ENCODE results near the gene ECEL1.

The ECEL1 gene

DNA sequence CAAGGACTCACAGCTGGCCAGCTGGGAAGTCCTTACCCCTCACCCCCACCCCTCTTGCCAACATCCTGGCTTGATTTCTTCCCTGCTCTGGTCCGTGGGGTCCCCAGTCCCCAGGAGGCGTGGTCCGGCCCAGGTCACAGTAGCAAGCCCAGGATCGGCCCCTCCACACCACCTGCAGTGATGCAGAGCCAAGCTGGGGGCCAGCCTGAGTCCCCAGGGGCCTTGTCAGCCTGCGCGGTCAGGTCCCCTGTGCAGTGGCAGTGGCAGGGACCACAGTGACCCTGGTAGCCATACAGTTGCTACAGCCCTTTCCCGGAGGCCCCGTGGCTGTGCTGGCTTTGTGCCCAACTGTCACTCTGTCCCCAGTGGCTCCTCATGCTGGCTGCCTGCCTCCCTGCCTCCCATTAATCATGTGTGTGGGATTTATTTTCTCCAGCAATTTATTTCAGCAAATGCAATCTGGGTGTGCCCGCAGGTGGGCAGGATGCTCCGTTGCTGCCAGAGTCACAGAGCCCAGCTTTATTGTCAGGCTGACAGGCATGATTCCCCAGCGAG, 23.8 kb upstream of the ECEL1 start:
- TF ChIP-seq, protein P1, sequence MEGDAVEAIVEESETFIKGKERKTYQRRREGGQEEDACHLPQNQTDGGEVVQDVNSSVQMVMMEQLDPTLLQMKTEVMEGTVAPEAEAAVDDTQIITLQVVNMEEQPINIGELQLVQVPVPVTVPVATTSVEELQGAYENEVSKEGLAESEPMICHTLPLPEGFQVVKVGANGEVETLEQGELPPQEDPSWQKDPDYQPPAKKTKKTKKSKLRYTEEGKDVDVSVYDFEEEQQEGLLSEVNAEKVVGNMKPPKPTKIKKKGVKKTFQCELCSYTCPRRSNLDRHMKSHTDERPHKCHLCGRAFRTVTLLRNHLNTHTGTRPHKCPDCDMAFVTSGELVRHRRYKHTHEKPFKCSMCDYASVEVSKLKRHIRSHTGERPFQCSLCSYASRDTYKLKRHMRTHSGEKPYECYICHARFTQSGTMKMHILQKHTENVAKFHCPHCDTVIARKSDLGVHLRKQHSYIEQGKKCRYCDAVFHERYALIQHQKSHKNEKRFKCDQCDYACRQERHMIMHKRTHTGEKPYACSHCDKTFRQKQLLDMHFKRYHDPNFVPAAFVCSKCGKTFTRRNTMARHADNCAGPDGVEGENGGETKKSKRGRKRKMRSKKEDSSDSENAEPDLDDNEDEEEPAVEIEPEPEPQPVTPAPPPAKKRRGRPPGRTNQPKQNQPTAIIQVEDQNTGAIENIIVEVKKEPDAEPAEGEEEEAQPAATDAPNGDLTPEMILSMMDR (conservative IDR thresholded peaks at IDR 0.05; ENCODE audit: low read depth, low read length): no peak
- H3K27me3 ChIP-seq (ENCODE audit: insufficient read depth, low read depth): peaks cover 10% of the 10 kb centered on the region; the same call in 1 of the 2 replicates
- H2AFZ ChIP-seq (ENCODE audit: low read depth): no peak overlapping the region
- H3K4me1 ChIP-seq (ENCODE audit: low read depth, poor library complexity, severe bottlenecking): no peaks in the 10 kb centered on the region
- no peak overlapping the region for H3K27ac ChIP-seq
- no peaks in the 10 kb centered on the region for H4K20me1 ChIP-seq (ENCODE audit: insufficient read depth)
- H3K36me3 ChIP-seq (ENCODE audit: insufficient read depth): no peaks in the 10 kb centered on the region
- H3K4me3 ChIP-seq (IDR thresholded peaks at IDR 0.05; ENCODE audit: insufficient read depth, low read depth, low read length): no peak overlapping the region
- no peaks in the 10 kb centered on the region for H3K79me2 ChIP-seq (ENCODE audit: insufficient read depth, low read depth)
- H3K4me2 ChIP-seq: no peak overlapping the region
- H3K9ac ChIP-seq: no peak overlapping the region

GRCh38 chr2:232508251-232508650, 20.6 kb upstream of the ECEL1 start:
- Histone ChIP-seq H3K79me2 (ENCODE audit: insufficient read depth, low read depth) (no peaks in the 10 kb centered on the region), H3K27ac (no peak overlapping the region), H3K4me3 (IDR thresholded peaks at IDR 0.05; ENCODE audit: insufficient read depth, low read depth, low read length) (no peak overlapping the region), H4K20me1 (ENCODE audit: insufficient read depth) (no peaks in the 10 kb centered on the region), H3K4me2 (no peak overlapping the region), H3K9ac (no peak overlapping the region), H3K27me3 (ENCODE audit: insufficient read depth, low read depth) (peaks cover 29% of the 10 kb centered on the region), H3K4me1 (ENCODE audit: low read depth, poor library complexity, severe bottlenecking) (no peaks in the 10 kb centered on the region), H2AFZ (ENCODE audit: low read depth) (no peak overlapping the region), H3K36me3 (ENCODE audit: insufficient read depth) (no peaks in the 10 kb centered on the region)
- TF ChIP-seq, protein P1 (conservative IDR thresholded peaks at IDR 0.05; ENCODE audit: low read depth, low read length): no peak

DNA sequence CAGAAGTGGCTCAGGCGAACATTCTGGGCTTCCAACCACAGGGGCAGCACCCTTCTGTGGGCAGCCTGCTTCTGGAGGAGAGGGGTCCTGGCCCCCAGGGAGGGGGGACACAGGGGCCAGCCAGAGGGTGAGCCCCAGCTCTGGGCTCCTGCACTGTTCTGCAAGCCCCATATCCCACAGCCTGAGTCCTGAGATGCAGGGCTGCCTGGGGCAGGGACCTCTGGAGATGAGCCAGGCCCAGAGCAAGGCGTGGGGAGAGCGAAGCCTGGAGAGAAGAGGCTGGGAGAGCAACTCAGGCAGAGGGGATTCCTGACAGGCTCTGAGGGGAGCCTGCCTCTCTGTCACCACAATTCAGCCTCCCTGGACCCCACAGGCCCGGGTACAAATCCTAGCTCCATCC, 19.1 kb upstream of the ECEL1 start:
- Histone ChIP-seq H3K9ac (no peak overlapping the region), H3K79me2 (ENCODE audit: insufficient read depth, low read depth) (no peaks in the 10 kb centered on the region), H3K36me3 (ENCODE audit: insufficient read depth) (no peaks in the 10 kb centered on the region), H3K4me3 (IDR thresholded peaks at IDR 0.05; ENCODE audit: insufficient read depth, low read depth, low read length) (no peak overlapping the region), H2AFZ (ENCODE audit: low read depth) (no peak overlapping the region), H3K27ac (no peak overlapping the region), H4K20me1 (ENCODE audit: insufficient read depth) (no peaks in the 10 kb centered on the region), H3K4me1 (ENCODE audit: low read depth, poor library complexity, severe bottlenecking) (no peaks in the 10 kb centered on the region), H3K27me3 (ENCODE audit: insufficient read depth, low read depth) (peaks cover 27% of the 10 kb centered on the region), H3K4me2 (no peak overlapping the region)
- TF ChIP-seq, protein P1 (conservative IDR thresholded peaks at IDR 0.05; ENCODE audit: low read depth, low read length): no peak

DNA sequence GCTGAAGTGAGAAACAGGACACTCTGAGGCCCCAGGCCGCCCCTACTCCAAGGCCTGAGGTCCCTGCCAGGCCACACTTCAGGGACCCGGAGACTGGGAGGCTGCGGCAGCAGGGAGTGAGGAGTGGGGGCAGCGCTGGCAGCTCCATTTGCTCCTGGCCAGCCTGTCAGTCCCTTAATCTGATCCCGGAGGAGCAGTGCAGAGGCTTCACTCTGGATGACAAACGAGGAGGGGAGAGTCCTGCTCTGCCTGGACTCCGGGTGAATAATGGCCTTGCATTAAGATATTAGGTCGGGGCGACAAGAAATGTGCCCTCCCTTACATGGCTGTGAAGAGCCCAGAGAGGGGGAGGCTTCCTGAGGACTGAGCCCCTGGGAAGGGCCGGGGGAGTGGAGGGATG, 18.2 kb upstream of the ECEL1 start:
- TF ChIP-seq, protein P1 (conservative IDR thresholded peaks at IDR 0.05; ENCODE audit: low read depth, low read length): no peak
- Histone ChIP-seq H3K36me3 (ENCODE audit: insufficient read depth) (no peaks in the 10 kb centered on the region), H2AFZ (ENCODE audit: low read depth) (no peak overlapping the region), H3K79me2 (ENCODE audit: insufficient read depth, low read depth) (no peaks in the 10 kb centered on the region), H3K4me1 (ENCODE audit: low read depth, poor library complexity, severe bottlenecking) (no peaks in the 10 kb centered on the region), H4K20me1 (ENCODE audit: insufficient read depth) (no peaks in the 10 kb centered on the region), H3K9ac (no peak overlapping the region), H3K27me3 (ENCODE audit: insufficient read depth, low read depth) (peaks cover 31% of the 10 kb centered on the region), H3K4me3 (IDR thresholded peaks at IDR 0.05; ENCODE audit: insufficient read depth, low read depth, low read length) (no peak overlapping the region), H3K27ac (no peak overlapping the region), H3K4me2 (no peak overlapping the region)

All from KMS-11 (cell line).